GM18870 (cell line): ENCODE measurements around the gene MICU1.
A peak's percentile ranks its signal among the peaks of the same experiment; 100 is the strongest.
"Not testable (repeated sequence)": the region's sequence is repeated elsewhere in the genome, so short reads cannot be mapped to it uniquely, and the experiment has no call there.

Source experiments
- ATAC-seq: cut with Tn5 transposase; IDR thresholded peaks from one replicate; pipeline ENCODE4 v1.9.1; 2021; ENCODE audit warnings: moderate library complexity; ENCODE audit not compliant: unreplicated experiment

MICU1 gene

DNA sequence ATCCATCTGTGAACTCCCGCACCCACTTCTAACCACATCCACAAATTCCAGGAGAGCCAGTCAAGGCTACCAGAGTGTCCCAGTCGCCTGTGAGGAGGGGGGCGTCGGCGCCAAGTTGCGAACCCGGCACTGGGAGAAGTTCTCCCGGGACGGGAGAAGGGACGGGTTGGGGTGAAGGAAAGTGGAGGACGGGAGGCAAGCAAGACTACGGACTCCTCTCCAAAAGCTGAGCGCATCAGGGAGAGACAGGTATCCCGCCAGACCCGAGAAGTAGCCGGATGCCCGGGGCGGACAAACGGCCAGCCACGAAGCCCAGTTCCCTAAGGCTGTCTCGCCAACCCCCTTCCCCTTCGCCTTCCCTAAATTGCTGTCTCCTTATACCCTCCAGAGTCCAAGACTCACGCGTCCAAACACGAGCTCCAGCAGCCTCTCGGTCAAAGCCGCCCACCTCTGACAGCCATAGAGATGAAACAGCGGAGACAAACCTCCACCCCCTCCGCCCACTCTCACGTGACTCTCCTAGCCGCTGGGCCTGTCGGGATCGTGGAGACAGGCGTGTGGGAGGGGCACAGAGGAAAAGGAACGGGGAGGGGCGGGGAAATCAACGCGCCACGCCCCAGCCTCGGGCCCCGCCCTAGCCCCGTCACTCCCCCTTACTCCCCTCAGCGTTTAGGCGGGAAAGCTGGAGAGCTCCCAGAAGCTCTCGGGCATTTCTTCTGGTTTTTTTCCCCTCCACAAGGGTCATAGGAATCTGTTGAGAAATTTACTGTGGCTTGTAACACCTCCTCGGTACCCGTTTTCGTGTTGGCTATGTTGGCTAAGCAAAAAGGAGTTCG is at the start of gene MICU1:
Gene MICU1 (minus strand): TSS at position 472 of the 836 bp plus-strand sequence. CDS start 59,286 bp downstream, outside the sequence.
- ATAC-seq = peak; percentile 94

- ATAC-seq = not testable (repeated sequence)
Measured at GRCh38 chr10:72674174-72674573, 48.3 kb upstream of the MICU1 start.

- no peak for ATAC-seq
Measured at GRCh38 chr10:72673280-72673679, 47.4 kb upstream of the MICU1 start.

GRCh38 chr10:72667207-72667864 is 41.5 kb upstream of the MICU1 start:
- no peak for ATAC-seq

- no peak for ATAC-seq
Measured at GRCh38 chr10:72665925-72666324, 40.0 kb upstream of the MICU1 start.

GRCh38 chr10:72663971-72664370 is 38.1 kb upstream of the MICU1 start:
- no peak for ATAC-seq

DNA sequence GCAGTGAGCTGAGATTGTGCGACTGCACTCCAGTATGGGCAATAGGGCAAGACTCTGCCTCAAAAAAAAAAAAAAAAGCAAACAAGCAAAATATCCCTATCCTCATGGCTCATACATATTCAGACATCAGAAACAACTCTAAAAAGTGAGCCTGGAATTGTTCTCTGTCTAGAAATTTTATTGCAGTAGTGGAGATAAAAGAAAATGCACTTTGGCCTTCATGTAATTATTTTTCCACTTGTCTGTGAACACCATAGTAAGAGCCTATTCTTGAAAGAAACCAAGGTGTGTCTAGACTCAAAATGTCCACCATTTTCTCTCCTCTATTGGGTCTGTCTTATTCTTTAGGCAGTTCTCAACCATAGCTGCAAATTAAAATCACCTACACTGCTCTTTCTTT is 35.6 kb upstream of the MICU1 start:
- no peak for ATAC-seq

DNA sequence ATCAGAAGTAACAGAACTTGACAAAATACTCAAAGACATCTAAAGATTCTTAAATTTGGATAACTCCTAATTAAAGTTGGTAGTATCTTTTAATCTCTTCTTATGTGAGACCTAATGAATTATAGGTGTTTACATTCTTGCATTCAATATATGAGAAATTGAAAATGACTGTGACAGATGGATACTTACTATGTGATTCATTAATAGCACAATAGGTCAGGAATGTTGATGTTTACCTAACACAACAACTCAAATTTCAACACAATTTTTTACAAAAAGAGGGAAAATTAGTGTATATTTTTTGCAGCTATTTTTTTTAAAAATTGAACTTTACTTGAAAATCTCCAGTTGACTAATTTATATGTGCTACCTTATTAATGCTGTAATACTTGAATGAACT is 34.3 kb upstream of the MICU1 start:
- no peak for ATAC-seq

DNA sequence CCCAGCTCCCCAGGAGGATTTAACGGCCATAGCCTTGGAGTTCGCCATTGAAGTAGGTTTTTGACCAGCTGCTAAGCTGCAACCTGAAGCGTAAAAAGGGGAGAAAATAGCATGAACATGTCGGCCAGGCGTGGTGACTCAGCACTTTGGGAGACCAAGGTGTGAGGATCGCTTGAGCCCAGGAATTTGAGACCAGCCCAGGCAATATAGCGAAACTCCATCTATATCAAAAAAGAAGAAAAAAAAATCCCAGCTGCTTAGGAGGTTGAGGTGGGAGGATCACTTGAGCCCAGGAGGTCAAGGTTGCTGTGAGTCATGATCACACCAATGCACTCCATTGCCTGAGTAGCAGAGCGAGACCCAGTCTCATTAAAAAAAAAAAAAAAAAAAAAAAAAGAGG is 33.8 kb upstream of the MICU1 start:
- ATAC-seq = no peak

DNA sequence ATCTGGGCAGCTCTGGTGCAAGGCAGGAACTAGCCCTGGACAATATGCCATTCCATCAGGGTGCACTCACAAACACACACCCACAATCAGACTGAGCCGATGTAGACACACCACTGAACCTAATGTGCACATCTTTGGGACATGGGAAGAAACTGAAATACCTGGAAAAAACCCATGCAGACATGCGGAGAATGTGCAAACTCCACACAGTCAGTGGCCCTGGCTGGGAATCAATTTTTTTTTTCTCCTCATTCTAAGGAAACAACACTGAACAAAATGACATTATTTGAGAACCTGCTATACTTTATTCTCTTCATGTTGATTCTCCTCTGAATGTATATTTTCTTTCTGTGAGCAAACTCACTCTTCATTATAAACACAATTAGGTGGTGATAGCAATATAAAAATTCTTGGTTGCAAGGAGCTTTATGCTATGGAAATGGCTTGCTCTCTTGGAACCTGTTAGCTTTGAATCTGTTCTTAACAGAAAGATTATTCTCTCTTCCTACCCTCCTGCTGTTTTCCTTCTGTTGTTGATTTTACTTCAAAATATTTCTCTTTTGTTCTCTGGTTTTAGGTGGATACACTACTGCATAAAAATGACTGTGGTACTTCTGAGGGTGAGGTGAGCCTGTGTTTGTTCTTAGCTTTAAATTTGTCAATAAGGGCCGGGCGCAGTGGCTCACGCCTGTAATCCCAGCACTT is 33.0 kb upstream of the MICU1 start:
- ATAC-seq = no peak

- no peak for ATAC-seq
Measured at GRCh38 chr10:72654720-72655119, 28.8 kb upstream of the MICU1 start.

DNA sequence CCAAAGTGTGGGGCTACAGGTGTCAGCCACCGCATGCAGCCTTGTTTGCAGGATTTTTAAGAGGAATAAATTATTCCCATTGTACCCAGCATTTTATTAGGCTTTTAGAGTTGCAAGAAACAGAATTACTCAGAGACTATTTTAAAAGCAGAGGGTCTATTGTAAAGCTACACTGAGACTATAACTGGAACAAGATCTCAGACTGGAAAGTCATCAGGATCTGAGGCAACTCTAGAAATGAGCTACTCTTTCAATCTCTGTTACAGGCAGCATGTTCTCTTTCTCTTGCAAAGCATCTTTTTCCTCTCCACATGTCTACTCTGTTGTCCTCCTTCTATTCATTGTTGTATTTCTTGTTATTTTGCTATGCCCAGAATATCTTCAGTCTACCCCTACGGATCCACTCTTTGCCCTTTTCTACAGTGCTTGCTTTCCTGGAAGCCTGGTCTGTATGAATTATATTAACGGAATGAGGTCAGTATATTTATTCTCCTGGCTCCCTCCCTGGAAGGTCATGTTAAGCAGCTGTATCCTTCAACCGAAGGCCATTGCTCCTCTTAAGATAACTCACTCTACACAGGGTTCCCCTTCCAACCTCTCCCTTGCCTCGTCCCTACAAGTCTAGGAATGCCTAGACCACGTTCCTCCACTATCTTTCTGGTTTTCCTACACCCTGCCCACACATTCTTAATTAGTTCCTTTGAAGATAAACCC is 27.7 kb upstream of the MICU1 start:
- ATAC-seq = no peak

GRCh38 chr10:72649291-72649690 is 23.4 kb upstream of the MICU1 start:
- ATAC-seq = no peak

DNA sequence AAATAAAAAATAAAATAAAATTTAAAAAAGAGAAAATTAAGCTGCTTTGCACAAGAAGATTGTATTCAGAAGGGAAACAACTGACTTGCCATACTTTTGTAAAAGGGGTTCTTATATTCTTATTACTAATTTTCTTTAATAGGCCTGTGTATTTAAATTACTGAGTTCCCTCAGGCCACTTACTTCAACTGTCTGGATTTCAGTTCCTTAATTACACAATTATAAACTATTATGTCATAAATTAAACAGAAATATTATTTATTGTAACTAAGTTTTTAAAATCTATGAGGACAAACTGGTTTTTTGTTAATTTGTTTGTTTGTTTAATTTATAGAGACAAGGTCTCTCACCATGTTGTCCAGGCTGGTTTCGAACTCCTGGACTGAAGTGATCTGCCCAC is 22.4 kb upstream of the MICU1 start:
- ATAC-seq = no peak

DNA sequence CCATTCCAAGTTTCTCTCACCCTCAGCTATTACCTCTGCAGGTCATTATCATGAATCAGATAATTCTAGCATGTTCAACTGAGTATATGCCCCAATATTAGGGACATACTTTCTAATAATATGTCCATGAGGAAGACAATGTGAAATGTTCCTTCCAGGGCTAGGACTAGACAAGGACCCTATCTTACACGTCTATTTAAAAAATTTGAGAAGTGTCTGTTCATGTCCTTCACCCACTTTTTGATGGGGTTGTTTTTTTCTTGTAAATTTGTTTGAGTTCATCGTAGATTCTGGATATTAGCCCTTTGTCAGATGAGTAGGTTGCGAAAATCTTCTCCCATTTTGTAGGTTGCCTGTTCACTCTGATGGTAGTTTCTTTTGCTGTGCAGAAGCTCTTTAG is 21.1 kb upstream of the MICU1 start:
- ATAC-seq = not testable (repeated sequence)

GRCh38 chr10:72645263-72645858 is 19.5 kb upstream of the MICU1 start:
- ATAC-seq = no peak

DNA sequence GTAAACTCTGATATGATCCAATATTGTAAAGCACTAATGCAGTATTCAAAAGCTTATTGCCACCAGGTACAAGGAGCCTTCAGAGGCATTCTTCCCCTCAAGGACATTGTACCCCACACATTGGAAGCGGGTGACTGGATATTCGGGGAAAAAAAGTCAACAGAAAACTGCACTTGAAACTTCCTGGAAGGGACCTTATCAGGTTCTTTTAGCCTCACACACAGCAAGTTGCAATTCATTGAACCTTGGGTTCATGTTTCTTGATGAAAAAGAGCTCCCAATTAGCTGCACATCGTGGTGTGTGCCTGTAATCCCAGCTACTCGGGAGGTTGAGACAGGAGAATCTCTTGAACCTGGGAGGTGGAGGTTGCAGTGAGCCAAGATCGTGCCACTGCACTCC is 16.4 kb upstream of the MICU1 start:
- ATAC-seq = no peak

GRCh38 chr10:72639441-72639873 is 13.6 kb upstream of the MICU1 start:
- no peak for ATAC-seq

DNA sequence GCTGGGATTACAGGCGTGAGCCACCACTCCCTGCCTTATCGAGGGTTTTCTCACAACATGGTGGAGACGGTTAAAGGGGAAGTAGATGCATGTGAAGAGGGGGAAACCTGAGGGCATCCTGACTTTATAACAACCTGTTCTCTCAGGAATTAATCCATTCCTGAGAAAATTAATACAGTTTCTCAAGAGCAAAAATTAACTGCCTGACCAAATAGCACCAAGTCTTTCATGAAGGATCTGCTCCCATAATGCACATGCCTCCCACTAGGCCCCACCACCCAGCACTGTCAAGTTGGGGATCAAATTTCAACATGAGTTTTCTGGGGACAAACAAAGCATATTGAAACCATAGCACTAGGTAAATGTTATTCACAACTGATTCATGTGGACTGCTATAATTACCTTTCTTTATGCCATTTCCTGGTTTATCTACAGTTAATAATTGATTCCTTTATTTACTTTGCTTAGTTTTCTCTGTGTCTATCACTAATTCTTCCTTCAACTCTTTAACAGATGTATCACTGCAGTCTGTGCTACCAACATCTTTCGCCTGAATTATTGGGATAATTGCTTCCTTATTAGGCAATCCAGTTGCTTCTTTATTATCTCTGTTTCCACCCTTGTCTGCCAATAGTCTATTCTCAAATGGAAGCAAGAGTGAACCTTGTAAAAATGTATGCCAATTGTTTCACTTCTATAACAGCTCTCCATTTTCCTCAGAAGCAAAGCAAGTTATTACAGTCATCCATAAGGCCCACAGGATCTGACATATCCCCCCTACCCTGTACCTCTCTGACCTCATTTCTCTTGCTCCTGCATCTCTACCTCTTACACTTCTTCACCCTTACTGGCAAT is 12.9 kb upstream of the MICU1 start:
- no peak for ATAC-seq

- ATAC-seq = no peak
Measured at GRCh38 chr10:72637398-72637857, 11.5 kb upstream of the MICU1 start.
